GM18909 (cell line): ENCODE data around the gene TCF12.

ENCODE experiments used
- ATAC-seq: cut with Tn5 transposase; IDR thresholded peaks from one replicate; pipeline ENCODE4 v1.9.1; 2021; ENCODE audit warnings: mild to moderate bottlenecking; ENCODE audit not compliant: unreplicated experiment, poor library complexity

The TCF12 gene

GRCh38 chr15:57306161-57306943 lies 387.9 kb downstream of the TCF12 start:
- ATAC-seq: peak; percentile 78

- peak; percentile 4 for ATAC-seq
These were observed 388.5 kb downstream of the TCF12 start for GRCh38 chr15:57306944-57307411.

- ATAC-seq: no peak
These were observed 389.2 kb downstream of the TCF12 start for GRCh38 chr15:57307527-57308169.

GRCh38 chr15:57308170-57308545 lies 389.7 kb downstream of the TCF12 start:
- no peak for ATAC-seq

GRCh38 chr15:57309856-57310760 lies 391.7 kb downstream of the TCF12 start:
- ATAC-seq: no peak

GRCh38 chr15:57310876-57311275 lies 392.4 kb downstream of the TCF12 start:
- ATAC-seq: no peak

GRCh38 chr15:57312006-57312317 lies 393.5 kb downstream of the TCF12 start:
- no peak for ATAC-seq

GRCh38 chr15:57312318-57313133 lies 394.1 kb downstream of the TCF12 start:
- ATAC-seq: no peak

- no peak for ATAC-seq
These were observed 394.7 kb downstream of the TCF12 start for GRCh38 chr15:57313134-57313483.

- no peak for ATAC-seq
These were observed 395.8 kb downstream of the TCF12 start for GRCh38 chr15:57314221-57314620.

GRCh38 chr15:57316451-57316850 lies 398.0 kb downstream of the TCF12 start:
- no peak for ATAC-seq

GRCh38 chr15:57319226-57319918 lies 400.9 kb downstream of the TCF12 start:
- no peak for ATAC-seq

GRCh38 chr15:57319919-57320560 lies 401.6 kb downstream of the TCF12 start:
- ATAC-seq: no peak

- ATAC-seq: no peak
These were observed 402.3 kb downstream of the TCF12 start for GRCh38 chr15:57320631-57321220.

- no peak for ATAC-seq
These were observed 403.0 kb downstream of the TCF12 start for GRCh38 chr15:57321485-57321884.

- no peak for ATAC-seq
These were observed 403.6 kb downstream of the TCF12 start for GRCh38 chr15:57321973-57322601.

GRCh38 chr15:57322602-57323250 lies 404.3 kb downstream of the TCF12 start:
- ATAC-seq: no peak

- no peak for ATAC-seq
These were observed 404.9 kb downstream of the TCF12 start for GRCh38 chr15:57323299-57323805.
